ENCODE data around the gene TMC4. TPM values are rescaled to one million over a fixed set of nuclear protein-coding genes. Genes with fewer than 3 reads are reported as not detected.
A peak's percentile ranks its signal among the peaks of the same experiment; 100 is the strongest.
"Not testable (repeated sequence)": the region's sequence is repeated elsewhere in the genome, so short reads cannot be mapped to it uniquely, and the experiment has no call there.

TMC4 gene
- total and polyA plus RNA-seq, 8 donors = 29.1 to 74.0 (median 35.7) TPM

DNA sequence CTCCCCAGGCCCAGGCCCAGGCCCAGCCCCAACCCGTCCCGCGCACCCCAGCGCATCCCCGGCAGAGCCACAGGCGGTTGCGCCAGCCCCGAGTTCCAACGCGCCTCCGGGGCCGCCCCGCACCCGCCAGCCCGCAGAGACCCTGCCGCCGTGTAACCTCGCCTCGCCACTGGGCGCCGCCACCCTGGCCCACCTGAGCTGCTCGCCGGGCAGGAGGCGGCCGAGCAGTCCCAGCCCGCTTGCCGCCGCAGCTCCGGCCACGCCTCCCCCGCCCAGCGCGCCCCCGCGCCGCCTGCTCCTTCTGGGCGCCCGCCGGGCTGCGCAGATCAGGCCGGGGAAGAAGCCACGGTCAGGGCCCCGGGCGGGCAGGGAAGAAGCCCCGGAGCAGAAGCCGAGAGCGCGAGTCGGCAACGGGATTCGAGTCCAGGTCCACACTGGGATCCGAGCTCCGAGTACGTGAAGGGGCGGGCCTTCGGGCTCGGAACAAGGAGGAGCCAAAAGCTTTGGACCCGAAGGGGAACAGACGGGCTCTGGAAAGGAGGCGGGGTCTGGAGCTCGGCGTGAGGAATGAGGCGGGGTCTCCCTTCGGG, 16.3 kb upstream of the TMC4 start, which contains the start of gene MBOAT7:
MBOAT7 (minus strand) TSS at position 436 of the 590 bp plus-strand sequence. CDS start 1,072 bp downstream, outside the sequence.
- ATAC-seq (peak; percentile 3), DNase-seq (no peak)
- TF ChIP-seq, protein P1, sequence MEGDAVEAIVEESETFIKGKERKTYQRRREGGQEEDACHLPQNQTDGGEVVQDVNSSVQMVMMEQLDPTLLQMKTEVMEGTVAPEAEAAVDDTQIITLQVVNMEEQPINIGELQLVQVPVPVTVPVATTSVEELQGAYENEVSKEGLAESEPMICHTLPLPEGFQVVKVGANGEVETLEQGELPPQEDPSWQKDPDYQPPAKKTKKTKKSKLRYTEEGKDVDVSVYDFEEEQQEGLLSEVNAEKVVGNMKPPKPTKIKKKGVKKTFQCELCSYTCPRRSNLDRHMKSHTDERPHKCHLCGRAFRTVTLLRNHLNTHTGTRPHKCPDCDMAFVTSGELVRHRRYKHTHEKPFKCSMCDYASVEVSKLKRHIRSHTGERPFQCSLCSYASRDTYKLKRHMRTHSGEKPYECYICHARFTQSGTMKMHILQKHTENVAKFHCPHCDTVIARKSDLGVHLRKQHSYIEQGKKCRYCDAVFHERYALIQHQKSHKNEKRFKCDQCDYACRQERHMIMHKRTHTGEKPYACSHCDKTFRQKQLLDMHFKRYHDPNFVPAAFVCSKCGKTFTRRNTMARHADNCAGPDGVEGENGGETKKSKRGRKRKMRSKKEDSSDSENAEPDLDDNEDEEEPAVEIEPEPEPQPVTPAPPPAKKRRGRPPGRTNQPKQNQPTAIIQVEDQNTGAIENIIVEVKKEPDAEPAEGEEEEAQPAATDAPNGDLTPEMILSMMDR (IDR thresholded peaks at IDR 0.05) = no peak

DNA sequence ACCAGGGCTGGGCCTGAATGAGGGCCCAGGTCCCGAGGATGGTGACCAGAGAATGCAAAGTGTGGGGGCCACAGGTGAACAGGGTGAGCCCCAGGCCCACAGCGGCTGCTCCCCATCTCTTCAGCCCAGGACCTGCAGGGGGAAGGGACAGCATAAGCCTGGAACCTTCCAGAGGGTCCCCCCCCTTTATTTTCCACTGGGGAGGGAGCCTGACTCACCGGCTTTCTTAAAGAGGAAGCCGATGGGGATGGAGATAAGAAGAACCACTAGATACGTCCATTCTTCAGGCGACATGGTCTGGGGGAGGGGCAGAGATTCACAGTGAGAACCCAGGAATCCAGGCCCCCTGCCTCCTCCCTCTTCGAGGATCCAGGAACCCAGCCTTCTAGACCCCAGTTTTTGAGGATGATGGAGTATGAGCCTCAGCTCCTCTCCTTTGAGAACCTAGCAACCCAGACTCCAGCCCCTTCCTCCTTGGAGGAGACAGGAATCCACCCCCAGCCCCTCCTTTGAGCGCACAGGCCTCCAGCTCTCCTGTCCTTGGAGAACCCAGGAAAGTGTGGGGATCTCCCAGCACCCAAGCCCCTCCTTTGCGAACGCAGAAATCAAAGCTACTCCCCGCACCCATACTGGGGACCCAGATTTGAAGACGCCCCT, 15.4 kb upstream of the TMC4 start:
- H3K4me3 ChIP-seq = peak overlapping the region; percentile 52 to 95
- peak overlapping the region; percentile 99 for H3K27ac ChIP-seq
- TF ChIP-seq, protein P1 (IDR thresholded peaks at IDR 0.05) = no peak
- H3K9me3 ChIP-seq = no peaks in the 10 kb centered on the region
- no peak for ATAC-seq
- no peaks in the 10 kb centered on the region for H3K27me3 ChIP-seq
- peak in 1 of 4 donors; percentile 63 for DNase-seq
- peaks cover 0 to 36% of the 10 kb centered on the region in 2 donors for H3K36me3 ChIP-seq
- H3K4me1 ChIP-seq = peaks cover 11 to 38% of the 10 kb centered on the region in 2 donors
- intact Hi-C loops (cut with DNase I) = no loop called here

More for the DNA sequence above, 16.3 kb upstream of the TMC4 start, which contains the start of gene MBOAT7:
- intact Hi-C loops (cut with DNase I) = no loop called here
- peaks cover 0 to 38% of the 10 kb centered on the region in 2 donors for H3K36me3 ChIP-seq
- H3K9me3 ChIP-seq = no peaks in the 10 kb centered on the region
- no peaks in the 10 kb centered on the region for H3K27me3 ChIP-seq
- peak within 1 kb of the TSS; percentile 99 for H3K27ac ChIP-seq
- peak within 1 kb of the TSS; percentile 68 to 95 for H3K4me3 ChIP-seq
- H3K4me1 ChIP-seq = peaks cover 11 to 38% of the 10 kb centered on the region in 2 donors

DNA sequence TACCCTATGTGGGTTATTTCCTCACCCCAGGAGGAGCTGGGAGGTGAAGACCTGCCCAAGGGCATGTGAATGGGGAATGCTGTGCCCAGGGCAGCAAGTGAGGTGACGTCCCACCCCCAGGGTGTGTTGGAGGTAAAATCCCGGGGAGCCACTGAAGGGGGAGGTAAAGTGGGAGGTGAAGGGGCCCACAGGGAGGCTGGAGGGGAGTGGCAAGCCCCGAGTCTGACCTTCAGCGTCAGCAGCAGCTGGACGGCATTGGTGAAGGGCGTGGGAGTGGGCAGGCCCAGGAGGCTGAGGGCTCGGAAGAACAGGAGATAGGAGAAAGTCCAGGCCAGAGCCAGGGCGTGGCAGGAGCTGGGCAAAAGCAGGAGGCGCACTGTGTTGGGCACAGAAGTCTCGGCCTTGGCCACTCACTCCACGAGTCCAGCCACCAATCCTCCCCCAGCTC, 14.0 kb upstream of the TMC4 start:
- H3K36me3 ChIP-seq = peaks cover 0 to 44% of the 10 kb centered on the region in 2 donors
- TF ChIP-seq, protein P1 (IDR thresholded peaks at IDR 0.05) = no peak
- H3K4me3 ChIP-seq = no peak overlapping the region
- no peaks in the 10 kb centered on the region for H3K9me3 ChIP-seq
- ATAC-seq (no peak), DNase-seq (peak in 1 of 4 donors; percentile 66)
- H3K27ac ChIP-seq = no peak overlapping the region
- intact Hi-C loops (cut with DNase I) = no loop called here
- no peaks in the 10 kb centered on the region for H3K27me3 ChIP-seq
- H3K4me1 ChIP-seq = peaks cover 8 to 26% of the 10 kb centered on the region in 2 donors

DNA sequence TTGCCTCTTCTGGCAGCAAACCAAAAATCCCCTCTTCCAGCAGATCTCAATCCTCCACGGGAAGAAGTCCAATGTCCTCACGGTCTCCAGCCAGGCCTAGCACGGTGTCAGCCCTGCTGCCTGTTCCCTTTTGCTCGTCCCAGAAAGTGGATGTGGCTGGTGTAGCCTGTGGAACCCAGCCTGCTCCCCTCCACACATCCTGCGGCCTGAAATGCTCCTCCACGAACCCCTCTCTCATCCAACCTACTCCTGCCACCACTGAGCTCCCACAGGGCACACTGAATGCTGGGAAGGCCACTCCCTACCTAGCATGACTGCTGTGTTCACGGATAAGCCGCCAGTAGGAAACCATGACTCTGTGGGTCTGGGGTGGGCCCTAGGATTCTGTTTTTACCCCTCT, 13.4 kb upstream of the TMC4 start:
- H3K9me3 ChIP-seq = no peaks in the 10 kb centered on the region
- no peak overlapping the region for H3K4me3 ChIP-seq
- H3K36me3 ChIP-seq = peaks cover 0 to 44% of the 10 kb centered on the region in 2 donors
- no peak overlapping the region for H3K27ac ChIP-seq
- H3K27me3 ChIP-seq = no peaks in the 10 kb centered on the region
- ATAC-seq (no peak), DNase-seq (peak in 1 of 4 donors; percentile 30)
- TF ChIP-seq, protein P1 (IDR thresholded peaks at IDR 0.05) = no peak
- intact Hi-C loops (cut with DNase I) = no loop called here
- H3K4me1 ChIP-seq = peaks cover 4 to 21% of the 10 kb centered on the region in 2 donors

DNA sequence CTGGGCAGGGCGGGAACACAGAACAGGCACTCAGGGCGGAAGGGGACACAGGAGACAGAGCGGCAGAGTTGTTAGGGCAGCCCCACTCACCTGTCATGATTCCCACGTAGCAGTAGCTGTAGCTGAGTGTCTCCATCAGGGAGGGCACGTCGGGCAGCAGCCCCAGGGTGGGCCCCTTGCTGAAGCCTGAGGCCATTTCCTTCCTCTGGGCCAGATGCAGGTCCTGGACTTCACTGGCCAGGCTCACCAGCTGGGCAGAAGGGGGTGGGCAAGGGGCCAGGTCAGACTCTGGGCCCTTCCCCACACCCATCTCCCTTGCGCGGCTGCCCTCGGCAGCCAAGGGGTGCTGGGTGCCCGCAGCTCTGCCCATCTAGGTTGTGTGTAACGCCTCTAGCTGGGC, 10.5 kb upstream of the TMC4 start:
- Histone ChIP-seq H3K4me1 (peaks cover 2 to 16% of the 10 kb centered on the region in 2 donors), H3K9me3 (no peaks in the 10 kb centered on the region), H3K4me3 (no peak overlapping the region), H3K36me3 (peaks cover 0 to 73% of the 10 kb centered on the region in 2 donors), H3K27ac (no peak overlapping the region), H3K27me3 (no peaks in the 10 kb centered on the region)
- ATAC-seq (no peak), DNase-seq (peak in 1 of 4 donors; percentile 34)
- intact Hi-C loops (cut with DNase I) = no loop called here
- TF ChIP-seq, protein P1 (IDR thresholded peaks at IDR 0.05) = no peak

DNA sequence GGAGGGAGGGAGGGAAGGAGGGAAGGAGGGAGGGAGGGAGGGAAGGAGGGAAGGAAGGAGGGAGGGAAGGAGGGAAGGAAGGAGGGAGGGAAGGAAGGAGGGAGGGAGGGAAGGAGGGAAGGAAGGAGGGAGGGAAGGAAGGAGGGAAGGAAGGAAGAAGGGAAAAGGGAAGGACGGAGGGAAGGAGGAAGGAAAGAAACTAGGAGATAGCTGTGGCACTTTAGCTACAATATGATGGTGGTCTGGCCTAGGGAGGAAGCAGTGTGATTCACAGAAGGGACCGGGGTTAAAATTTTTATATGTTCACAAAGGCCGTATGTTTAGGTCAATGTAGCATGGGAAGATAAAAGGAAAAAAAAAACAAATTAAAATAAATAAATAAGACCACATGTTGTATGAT, 8.9 kb upstream of the TMC4 start:
- H3K27me3 ChIP-seq, ATAC-seq: not testable (repeated sequence)

More for the DNA sequence above, 8.9 kb upstream of the TMC4 start:
- H3K4me3 ChIP-seq; H3K27ac ChIP-seq; H3K9me3 ChIP-seq; DNase-seq; H3K4me1 ChIP-seq; intact Hi-C loops (cut with DNase I): not testable (repeated sequence)
- H3K36me3 ChIP-seq = peaks cover 0 to 82% of the 10 kb centered on the region in 2 donors

Data from left lung (tissue), 10 donors.